HG02763 (cell line): ENCODE measurements around the gene SLC49A3.
"Not testable (repeated sequence)": the region's sequence is repeated elsewhere in the genome, so short reads cannot be mapped to it uniquely, and the experiment has no call there.

Source experiments
- ATAC-seq: cut with Tn5 transposase; IDR thresholded peaks from one replicate; pipeline ENCODE4 v1.9.1; 2021; ENCODE audit warnings: mild to moderate bottlenecking, moderate library complexity; ENCODE audit not compliant: unreplicated experiment

The SLC49A3 gene

GRCh38 chr4:654871-655463 lies 34.0 kb downstream of the SLC49A3 start:
- no peak for ATAC-seq

- ATAC-seq: no peak
Measured at GRCh38 chr4:654503-654845, 34.5 kb downstream of the SLC49A3 start.

- no peak for ATAC-seq
Measured at GRCh38 chr4:653831-654502, 35.0 kb downstream of the SLC49A3 start.

- no peak for ATAC-seq
Measured at GRCh38 chr4:653080-653821, 35.7 kb downstream of the SLC49A3 start.

GRCh38 chr4:651884-652642 lies 36.9 kb downstream of the SLC49A3 start:
- no peak for ATAC-seq

- no peak for ATAC-seq
Measured at GRCh38 chr4:650951-651883, 37.7 kb downstream of the SLC49A3 start.

- no peak for ATAC-seq
Measured at GRCh38 chr4:650461-650860, 38.5 kb downstream of the SLC49A3 start.

GRCh38 chr4:649751-650310 lies 39.1 kb downstream of the SLC49A3 start:
- ATAC-seq: no peak

- ATAC-seq: no peak
Measured at GRCh38 chr4:649293-649625, 39.7 kb downstream of the SLC49A3 start.

GRCh38 chr4:648579-649292 lies 40.2 kb downstream of the SLC49A3 start:
- ATAC-seq: no peak

GRCh38 chr4:647481-647880 lies 41.5 kb downstream of the SLC49A3 start:
- ATAC-seq: no peak

- ATAC-seq: no peak
Measured at GRCh38 chr4:646460-646859, 42.5 kb downstream of the SLC49A3 start.

- not testable (repeated sequence) for ATAC-seq
Measured at GRCh38 chr4:642366-642765, 46.6 kb downstream of the SLC49A3 start.

- no peak for ATAC-seq
Measured at GRCh38 chr4:637536-638280, 51.2 kb downstream of the SLC49A3 start.

GRCh38 chr4:636628-637159 lies 52.3 kb downstream of the SLC49A3 start:
- no peak for ATAC-seq

- no peak for ATAC-seq
Measured at GRCh38 chr4:635851-636627, 52.9 kb downstream of the SLC49A3 start.

- not testable (repeated sequence) for ATAC-seq
Measured at GRCh38 chr4:635066-635835, 53.7 kb downstream of the SLC49A3 start.
